Germinal center (tissue), 1 donor: ENCODE measurements around the gene RPS6KB1.
"Not testable (repeated sequence)": the region's sequence is repeated elsewhere in the genome, so short reads cannot be mapped to it uniquely, and the experiment has no call there.

ENCODE experiments used
- DNase-seq: peaks from one replicate; pipeline ENCODE4 v3.0.0; 2012; ENCODE audit warnings: mixed read lengths, low spot score

RPS6KB1 gene

GRCh38 chr17:59870482-59870881, 22.4 kb upstream of the RPS6KB1 start:
- DNase-seq: no peak

DNA sequence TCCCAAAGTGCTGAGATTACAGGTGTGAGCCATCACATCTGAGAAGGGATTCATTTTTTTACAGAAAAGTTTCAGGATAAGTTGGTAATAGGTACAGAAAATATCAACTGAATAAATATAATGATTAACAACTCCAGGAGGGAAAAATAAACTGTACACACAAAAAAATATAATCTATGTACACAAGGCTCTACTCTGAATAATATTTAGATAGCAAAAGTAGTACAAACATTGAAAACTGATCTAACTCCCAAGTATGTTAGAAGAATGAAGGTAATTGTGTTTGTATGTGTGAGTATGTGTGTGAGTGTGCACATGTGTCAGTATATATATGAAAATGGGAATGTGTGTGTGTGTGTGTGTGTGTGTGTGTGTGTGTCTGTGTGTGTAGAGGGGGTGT, 20.6 kb upstream of the RPS6KB1 start:
- no peak for DNase-seq

DNA sequence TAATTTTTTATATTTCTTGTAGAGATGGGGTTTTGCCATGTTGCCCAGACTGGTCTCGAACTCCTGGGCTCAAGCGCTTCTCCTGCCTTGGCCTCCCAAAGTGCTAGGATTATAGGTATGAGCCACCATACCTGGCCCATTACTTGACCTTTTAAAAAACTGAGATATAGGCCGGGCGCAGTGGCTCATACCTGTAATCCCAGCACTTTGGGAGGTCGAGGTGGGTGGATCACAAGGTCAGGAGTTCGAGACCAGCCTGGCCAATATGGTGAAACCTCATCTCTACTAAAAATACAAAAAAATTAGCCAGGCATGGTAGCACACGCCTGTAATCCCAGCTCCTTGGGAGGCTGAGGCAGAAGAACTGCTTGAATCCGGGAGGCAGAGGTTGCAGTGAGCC, 19.5 kb upstream of the RPS6KB1 start:
- not testable (repeated sequence) for DNase-seq

DNA sequence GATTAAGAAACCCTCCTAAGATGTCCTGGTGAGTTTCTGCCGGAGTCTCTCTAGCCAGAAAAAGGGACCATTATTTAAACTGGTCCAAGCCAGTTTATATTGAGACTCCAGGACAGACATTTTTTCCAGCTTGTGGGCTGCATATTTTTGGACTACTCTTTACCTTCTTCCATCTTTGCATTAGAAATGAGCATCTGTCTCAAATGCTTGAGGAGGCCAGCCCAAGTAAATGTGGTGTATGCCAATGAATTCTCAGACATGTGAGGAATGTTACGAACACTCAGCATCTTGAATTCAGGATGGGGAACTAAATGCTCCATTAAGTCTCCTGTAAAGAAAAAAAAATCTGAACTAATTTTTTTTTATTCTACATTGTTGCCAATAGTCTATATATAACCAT, 18.5 kb upstream of the RPS6KB1 start:
- no peak for DNase-seq

DNA sequence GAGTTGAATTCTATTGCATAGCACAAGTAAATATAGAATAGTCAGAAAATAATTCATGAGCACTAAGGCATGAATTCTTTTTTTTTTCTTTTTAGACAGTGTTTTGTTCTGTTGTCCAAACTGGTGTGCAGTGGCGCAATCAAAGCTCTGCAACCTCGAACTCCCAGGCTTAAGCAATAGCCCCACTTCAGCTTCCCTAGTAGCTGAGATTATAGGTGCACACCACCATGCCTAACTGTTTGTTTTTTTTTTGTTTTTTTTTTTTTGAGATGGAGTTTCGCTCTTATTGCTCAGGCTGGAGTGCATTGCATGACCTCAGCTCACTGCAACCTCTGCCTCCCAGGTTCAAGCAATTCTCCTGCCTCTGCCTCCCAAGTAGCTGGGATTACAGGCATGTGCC, 16.8 kb upstream of the RPS6KB1 start:
- DNase-seq: no peak

GRCh38 chr17:59877965-59878364, 15.0 kb upstream of the RPS6KB1 start:
- no peak for DNase-seq

DNA sequence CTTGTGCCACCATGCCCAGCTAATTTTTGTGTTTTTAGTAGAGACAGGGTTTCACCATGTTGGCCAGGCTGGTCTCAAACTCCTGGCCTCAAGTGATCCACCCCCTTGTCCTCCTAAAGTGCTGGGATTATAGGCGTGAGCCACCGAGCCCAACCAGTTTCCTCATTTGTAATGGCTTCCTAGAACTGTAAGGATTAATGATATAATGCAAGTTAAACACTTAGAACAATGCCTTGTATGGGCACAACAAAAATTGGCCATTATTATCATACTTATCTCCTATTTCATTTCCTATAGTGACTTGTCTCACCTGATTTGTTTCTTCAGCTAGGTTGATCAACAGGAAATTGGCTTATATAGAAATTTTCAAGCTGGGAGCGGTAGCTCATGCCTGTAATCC, 14.3 kb upstream of the RPS6KB1 start:
- DNase-seq: no peak

DNA sequence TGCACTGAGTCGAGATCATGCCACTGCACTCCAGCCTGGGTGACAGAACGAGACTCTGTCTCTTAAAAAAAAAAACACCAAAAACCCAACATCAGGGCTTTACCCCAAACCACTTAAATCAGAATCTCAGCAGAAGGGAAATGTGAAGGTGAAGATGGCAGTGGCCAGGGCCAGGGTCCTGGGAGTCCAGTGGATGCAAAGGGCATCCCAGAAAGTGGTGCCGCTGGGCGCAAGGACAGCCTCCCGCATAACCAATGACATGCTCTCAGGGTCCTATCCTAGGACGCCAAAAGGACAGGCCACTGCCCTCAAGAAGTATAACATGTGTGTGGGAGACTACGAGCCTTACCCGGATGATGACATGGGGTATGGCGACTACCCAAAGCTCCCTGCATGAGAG, 8.1 kb upstream of the RPS6KB1 start:
- no peak for DNase-seq

- no peak for DNase-seq
Observed at GRCh38 chr17:59888145-59888750, 4.7 kb upstream of the RPS6KB1 start.

DNA sequence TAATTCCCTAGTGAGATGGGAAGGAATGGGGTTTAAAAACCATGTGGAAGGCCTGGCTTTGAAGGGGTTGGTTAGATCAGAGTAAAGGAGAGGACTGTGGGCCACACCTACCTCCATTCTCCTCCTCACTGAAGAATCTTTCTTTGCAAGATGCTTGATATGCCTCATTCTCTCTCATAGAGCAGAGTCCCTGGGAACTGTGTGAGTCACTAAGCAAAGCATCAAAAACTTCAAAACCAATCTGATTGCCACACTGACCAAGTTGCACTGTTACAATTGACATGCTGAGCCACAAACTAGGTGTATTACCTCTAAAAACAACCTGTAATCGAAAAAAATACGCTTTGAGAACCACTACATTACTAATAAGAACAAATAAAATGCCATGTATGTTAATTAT, 2.2 kb upstream of the RPS6KB1 start:
- no peak for DNase-seq

- no peak for DNase-seq
Observed at GRCh38 chr17:59892251-59892923, 534 bp upstream of the RPS6KB1 start.

DNA sequence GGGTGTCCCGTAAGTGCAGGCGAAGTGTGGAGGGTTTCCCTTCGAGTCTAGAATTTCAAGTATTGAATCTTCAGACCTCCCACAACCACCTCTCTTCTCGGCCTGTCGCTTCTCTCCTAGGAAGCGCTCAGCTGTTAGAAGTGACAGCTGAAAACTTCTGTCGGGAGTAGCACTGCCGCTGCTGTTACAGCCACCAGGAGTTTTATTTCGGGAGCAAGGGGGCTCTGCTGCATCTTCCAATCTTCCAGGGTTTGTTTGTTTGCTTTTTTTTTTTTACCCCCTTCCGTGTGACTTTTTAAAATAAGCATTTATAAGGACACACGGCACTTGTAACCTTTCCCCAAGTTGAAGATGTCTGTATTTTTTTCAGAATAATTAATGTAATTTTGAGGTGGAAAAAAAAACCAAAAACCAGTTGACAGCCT, 767 bp downstream of the RPS6KB1 start:
- DNase-seq: peak; percentile 21

- no peak for DNase-seq
Observed at GRCh38 chr17:59897090-59897489, 4.2 kb downstream of the RPS6KB1 start.

DNA sequence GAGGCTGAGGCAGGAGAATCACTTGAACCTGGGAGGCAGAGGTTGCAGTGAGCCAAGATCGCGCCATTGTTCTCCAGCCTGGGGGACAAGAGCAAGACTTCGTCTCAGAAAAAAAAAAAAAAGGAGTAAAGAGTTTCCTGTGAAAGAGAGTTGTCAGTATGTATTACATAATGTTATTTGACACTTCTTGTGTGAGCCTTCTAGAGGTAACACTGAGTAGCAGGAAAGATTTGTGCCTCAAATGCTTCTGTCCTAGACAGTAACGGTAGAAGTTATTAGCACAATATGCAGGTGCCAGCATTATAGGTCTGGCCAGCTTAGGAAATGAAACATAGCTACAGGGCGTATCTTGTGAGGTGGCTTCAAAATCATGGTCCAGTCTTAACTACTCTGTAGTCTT, 6.2 kb downstream of the RPS6KB1 start:
- DNase-seq: no peak

DNA sequence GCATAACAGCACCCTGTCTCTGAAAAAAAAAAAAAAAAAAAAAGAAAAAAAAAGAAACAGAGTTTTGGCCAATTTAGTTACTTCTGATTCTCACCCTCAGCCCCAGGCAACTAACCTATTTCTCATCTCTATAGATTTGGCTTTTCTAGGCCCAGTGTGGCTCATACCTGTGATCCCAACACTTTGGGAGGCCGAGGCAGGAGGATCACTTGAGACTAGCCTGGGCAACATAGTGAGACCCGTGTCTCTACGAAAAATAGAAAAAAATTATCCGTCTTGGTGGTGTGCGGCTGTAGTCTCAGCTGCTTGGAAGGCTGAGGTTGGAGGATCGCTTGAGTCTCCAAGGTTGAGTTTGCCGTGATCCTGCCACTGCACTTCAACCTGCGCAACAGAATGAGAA, 8.7 kb downstream of the RPS6KB1 start:
- no peak for DNase-seq

- DNase-seq: no peak
Observed at GRCh38 chr17:59903455-59903854, 10.5 kb downstream of the RPS6KB1 start.

DNA sequence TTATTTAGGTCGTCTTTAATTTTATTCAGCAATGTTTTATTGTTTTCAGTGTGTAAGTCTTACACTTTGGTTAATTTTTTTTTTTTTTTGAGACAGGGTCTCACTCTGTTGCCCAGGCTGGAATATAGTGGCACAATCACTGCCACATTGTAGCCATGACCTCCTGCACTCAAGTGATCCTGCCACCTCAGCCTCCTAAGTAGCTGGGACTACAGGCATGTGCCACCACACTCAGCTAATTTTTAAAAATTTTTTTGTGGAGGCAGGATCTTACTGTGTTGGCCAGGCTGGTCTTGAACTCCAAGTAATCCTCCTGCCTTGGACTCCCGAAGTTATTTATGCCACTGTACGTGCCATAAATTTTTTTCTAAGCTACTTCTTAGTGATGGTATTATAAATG, 14.5 kb downstream of the RPS6KB1 start:
- no peak for DNase-seq

GRCh38 chr17:59914274-59914854, 21.4 kb downstream of the RPS6KB1 start:
- peak; percentile 65 for DNase-seq

DNA sequence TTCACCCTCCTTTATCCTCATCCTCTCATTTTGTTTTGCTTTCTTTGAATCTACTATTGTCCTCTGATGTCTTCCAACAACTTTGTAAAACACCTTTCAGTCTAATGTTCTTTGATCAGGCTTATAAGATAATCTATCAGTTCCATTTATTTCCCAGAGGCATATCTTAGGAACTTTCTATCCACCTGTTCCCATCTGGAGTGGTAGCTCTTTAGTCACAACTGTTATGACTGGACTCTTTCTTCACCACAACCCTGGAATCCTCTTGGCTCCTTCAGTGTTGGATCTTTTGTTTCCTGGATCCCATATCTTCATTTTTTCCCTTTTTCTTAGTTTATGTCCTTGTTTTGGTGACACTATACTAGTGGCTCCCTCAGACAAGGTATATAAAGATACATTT, 23.5 kb downstream of the RPS6KB1 start:
- no peak for DNase-seq

DNA sequence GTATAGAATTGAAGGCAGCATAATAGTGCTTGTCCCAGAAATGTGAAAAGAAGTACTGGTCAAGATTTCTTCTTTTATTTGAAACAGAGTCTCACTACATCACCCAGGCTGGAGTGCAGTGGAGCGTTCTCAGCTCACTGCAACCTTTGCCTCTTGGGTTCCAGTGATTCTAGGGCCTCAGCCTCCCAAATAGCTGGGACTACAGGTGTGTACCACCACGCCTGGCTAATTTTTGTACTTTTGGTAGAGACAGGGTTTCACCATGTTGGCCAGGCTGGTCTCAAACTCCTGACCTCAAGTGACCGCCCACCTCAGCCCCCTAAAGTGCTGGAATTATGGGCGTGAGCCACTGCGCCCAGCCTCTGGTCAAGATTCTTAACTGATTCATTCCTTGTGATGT, 27.7 kb downstream of the RPS6KB1 start:
- not testable (repeated sequence) for DNase-seq

- not testable (repeated sequence) for DNase-seq
Observed at GRCh38 chr17:59930121-59930520, 37.2 kb downstream of the RPS6KB1 start.

DNA sequence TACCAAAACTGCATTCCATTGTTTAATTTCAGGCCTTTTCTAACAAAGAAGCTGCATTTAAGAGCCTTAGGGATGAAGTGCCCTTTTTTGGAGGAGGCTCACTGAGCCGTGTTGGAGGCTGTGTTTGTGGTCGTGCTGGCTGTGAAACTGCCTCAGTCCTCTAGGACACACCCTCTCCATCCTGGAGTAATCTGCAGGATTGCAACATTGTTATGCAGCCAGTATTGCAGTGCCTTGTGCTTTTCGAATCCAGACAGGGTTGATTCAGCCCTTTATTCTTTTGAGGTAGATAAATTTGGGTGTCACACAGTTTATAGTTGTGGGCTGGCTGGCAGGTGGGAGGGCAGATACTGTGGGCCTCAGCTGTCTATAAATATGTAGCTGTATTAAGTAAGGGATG, 37.8 kb downstream of the RPS6KB1 start:
- not testable (repeated sequence) for DNase-seq

GRCh38 chr17:59933317-59933716, 40.4 kb downstream of the RPS6KB1 start:
- not testable (repeated sequence) for DNase-seq

GRCh38 chr17:59940697-59941096, 47.8 kb downstream of the RPS6KB1 start:
- DNase-seq: not testable (repeated sequence)
